KBM-7 (cell line): Measurements from ENCODE around the gene CACNA1D.
A peak's percentile ranks its signal among the peaks of the same experiment; 100 is the strongest.

Experiments
- DNase-seq: peaks from one replicate; pipeline ENCODE4 v3.0.0-alpha.2; 2015
- in situ Hi-C: fragments of 300-500 bp; cut with MboI; formaldehyde crosslinking; loops from 2 replicates; pipeline ENCODE4 v1.14.3; 2020; ENCODE audit warnings: low sequenced_read_pairs, low pct_unique_long_range_greater_than_20kb, mixed read lengths

The CACNA1D gene

GRCh38 chr3:53837331-53837730 is 342.9 kb downstream of the CACNA1D start:
- in situ Hi-C loops, result no loop called here
- DNase-seq, result no peak

- DNase-seq, result no peak
- in situ Hi-C loops, result no loop called here
Observed at GRCh38 chr3:53841296-53841695, 346.9 kb downstream of the CACNA1D start.

GRCh38 chr3:53842436-53843194 is 348.2 kb downstream of the CACNA1D start:
- in situ Hi-C loops, result no loop called here
- DNase-seq, result no peak

GRCh38 chr3:53843195-53844177 is 349.1 kb downstream of the CACNA1D start:
- no peak for DNase-seq
- in situ Hi-C loops, result no loop called here

GRCh38 chr3:53844262-53845102 is 350.1 kb downstream of the CACNA1D start:
- in situ Hi-C loops, result no loop called here
- no peak for DNase-seq

- DNase-seq, result peak; percentile 58
- in situ Hi-C loops, result no loop called here
Observed at GRCh38 chr3:53845103-53845880, 350.9 kb downstream of the CACNA1D start.

GRCh38 chr3:53845881-53846133 is 351.4 kb downstream of the CACNA1D start:
- in situ Hi-C loops, result no loop called here
- no peak for DNase-seq

GRCh38 chr3:53846134-53846850 is 351.9 kb downstream of the CACNA1D start, which contains the start of the genes CHDH and IL17RB:
CHDH (minus strand) TSS chr3:53846419; CDS start chr3:53824008, 22,411 bp downstream.
IL17RB (plus strand) TSS chr3:53846568; CDS start chr3:53846589, 21 bp downstream.
- DNase-seq, result peak; percentile 82
- in situ Hi-C loops, result no loop called here

GRCh38 chr3:53846851-53847155 is 352.4 kb downstream of the CACNA1D start:
- no peak for DNase-seq
- in situ Hi-C loops, result no loop called here

- DNase-seq, result no peak
- in situ Hi-C loops, result no loop called here
Observed at GRCh38 chr3:53849916-53850315, 355.5 kb downstream of the CACNA1D start.

- in situ Hi-C loops, result no loop called here
- no peak for DNase-seq
Observed at GRCh38 chr3:53850895-53851294, 356.5 kb downstream of the CACNA1D start.

GRCh38 chr3:53856964-53857363 is 362.6 kb downstream of the CACNA1D start:
- no peak for DNase-seq
- in situ Hi-C loops, result no loop called here

GRCh38 chr3:53858096-53858741 is 363.8 kb downstream of the CACNA1D start:
- in situ Hi-C loops, result no loop called here
- DNase-seq, result no peak

GRCh38 chr3:53859178-53859577 is 364.8 kb downstream of the CACNA1D start:
- in situ Hi-C loops, result no loop called here
- no peak for DNase-seq

GRCh38 chr3:53860196-53860595 is 365.8 kb downstream of the CACNA1D start:
- in situ Hi-C loops, result no loop called here
- no peak for DNase-seq

GRCh38 chr3:53862241-53862640 is 367.8 kb downstream of the CACNA1D start:
- no peak for DNase-seq
- in situ Hi-C loops, result no loop called here

- DNase-seq, result no peak
- in situ Hi-C loops, result no loop called here
Observed at GRCh38 chr3:53863145-53863544, 368.7 kb downstream of the CACNA1D start.
